ENCODE data around the gene ACOX1. TPM values are rescaled to one million over a fixed set of nuclear protein-coding genes. Genes with fewer than 3 reads are reported as not detected.

The ACOX1 gene
- total RNA-seq, 1 donor from 2014 or later: 22.3 TPM

DNA sequence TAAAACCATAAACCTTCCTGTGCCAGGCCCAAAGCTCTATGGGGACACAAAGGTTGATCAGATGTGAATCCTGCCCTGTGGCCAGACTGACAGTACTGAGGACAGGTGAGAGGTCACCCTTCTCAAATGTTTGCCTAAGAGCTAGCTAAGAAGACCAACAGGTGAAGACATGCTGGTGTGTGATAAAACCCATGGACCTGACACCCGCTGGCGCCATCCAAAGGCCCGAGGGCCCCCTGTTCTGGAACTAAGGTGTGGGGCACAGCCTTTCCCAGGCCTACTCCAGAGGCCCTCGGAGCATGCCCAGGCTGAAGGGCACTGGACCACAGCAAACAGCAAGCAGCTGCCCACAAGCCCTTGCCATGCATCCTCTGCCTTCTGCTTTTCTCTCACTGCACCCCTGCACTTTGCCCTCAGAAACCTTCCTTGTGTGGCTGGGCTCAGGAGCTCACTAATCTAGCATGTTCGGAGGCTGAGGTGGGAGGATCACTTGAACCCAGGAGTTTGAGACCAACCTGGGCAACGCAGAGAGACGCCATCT, 16.5 kb upstream of the ACOX1 start:
- no peak overlapping the region for H3K4me3 Mint-ChIP-seq
- H3K4me1 Mint-ChIP-seq: peaks cover 13% of the 10 kb centered on the region
- no peak overlapping the region for H3K27ac Mint-ChIP-seq (ENCODE audit: unreplicated experiment)
- TF ChIP-seq, protein P1, sequence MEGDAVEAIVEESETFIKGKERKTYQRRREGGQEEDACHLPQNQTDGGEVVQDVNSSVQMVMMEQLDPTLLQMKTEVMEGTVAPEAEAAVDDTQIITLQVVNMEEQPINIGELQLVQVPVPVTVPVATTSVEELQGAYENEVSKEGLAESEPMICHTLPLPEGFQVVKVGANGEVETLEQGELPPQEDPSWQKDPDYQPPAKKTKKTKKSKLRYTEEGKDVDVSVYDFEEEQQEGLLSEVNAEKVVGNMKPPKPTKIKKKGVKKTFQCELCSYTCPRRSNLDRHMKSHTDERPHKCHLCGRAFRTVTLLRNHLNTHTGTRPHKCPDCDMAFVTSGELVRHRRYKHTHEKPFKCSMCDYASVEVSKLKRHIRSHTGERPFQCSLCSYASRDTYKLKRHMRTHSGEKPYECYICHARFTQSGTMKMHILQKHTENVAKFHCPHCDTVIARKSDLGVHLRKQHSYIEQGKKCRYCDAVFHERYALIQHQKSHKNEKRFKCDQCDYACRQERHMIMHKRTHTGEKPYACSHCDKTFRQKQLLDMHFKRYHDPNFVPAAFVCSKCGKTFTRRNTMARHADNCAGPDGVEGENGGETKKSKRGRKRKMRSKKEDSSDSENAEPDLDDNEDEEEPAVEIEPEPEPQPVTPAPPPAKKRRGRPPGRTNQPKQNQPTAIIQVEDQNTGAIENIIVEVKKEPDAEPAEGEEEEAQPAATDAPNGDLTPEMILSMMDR (conservative IDR thresholded peaks at IDR 0.05): no peak
- H3K9me3 Mint-ChIP-seq: no peaks in the 10 kb centered on the region
- H3K36me3 Mint-ChIP-seq (ENCODE audit: low read depth): no peaks in the 10 kb centered on the region
- H3K27me3 Mint-ChIP-seq (ENCODE audit: low read depth): no peaks in the 10 kb centered on the region
- DNase-seq (ENCODE audit: low read depth, low spot score): no peak

DNA sequence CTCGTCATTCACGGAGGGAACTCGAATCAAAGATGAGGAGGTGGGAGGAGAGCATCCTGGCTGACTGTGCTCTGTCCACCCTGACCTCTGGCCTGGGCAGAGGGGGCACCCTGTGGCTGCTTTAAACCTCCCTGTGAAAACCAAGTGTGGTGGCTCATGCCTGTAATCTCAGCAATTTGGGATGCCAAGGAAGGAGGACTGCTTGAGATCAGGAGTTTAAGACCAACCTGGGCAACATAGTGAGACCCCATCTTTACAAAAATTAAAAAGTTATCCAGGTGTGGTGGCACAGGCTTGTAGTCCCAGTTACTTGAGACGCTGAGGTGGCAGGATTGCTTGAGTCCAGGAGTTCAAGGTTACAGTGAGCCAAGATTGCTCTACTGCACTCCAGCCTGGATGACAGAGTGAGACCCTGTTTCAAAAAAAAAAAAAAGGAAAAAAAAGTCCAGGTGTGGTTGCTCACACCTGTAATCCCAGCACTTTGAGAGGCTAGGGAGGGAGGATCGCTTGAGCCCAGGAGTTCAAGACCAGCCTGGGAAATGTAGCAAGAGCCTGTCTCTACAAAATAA, 15.9 kb upstream of the ACOX1 start:
- Mint-ChIP-seq H3K27me3 (ENCODE audit: low read depth) (no peaks in the 10 kb centered on the region), H3K27ac (ENCODE audit: unreplicated experiment) (no peak overlapping the region), H3K4me1 (peaks cover 13% of the 10 kb centered on the region), H3K4me3 (no peak overlapping the region), H3K36me3 (ENCODE audit: low read depth) (no peaks in the 10 kb centered on the region), H3K9me3 (no peaks in the 10 kb centered on the region)
- no peak for DNase-seq (ENCODE audit: low read depth, low spot score)
- TF ChIP-seq, protein P1 (conservative IDR thresholded peaks at IDR 0.05): no peak

DNA sequence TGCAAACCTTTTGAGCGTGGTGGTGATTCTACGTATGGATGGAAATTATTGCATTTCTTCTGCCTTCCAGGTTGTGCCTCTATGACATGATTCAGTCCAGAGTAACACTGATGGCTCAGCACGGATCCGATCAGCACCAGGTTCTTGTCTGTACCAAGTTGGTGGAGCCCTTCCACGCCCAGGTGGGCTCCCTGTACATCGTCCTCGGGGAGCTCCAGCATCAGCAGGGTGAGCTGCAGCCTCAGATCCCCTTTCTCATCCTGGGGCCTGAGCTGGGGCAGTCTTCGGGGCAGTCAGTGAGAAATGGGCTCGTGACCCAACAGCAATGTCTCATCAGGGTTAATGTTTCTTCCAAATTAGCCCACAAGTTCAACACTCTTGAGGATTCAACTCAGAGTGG, 12.4 kb upstream of the ACOX1 start:
- Mint-ChIP-seq H3K27me3 (ENCODE audit: low read depth) (no peaks in the 10 kb centered on the region), H3K4me1 (no peaks in the 10 kb centered on the region), H3K36me3 (ENCODE audit: low read depth) (peaks cover 3% of the 10 kb centered on the region), H3K9me3 (no peaks in the 10 kb centered on the region), H3K4me3 (no peak overlapping the region), H3K27ac (ENCODE audit: unreplicated experiment) (no peak overlapping the region)
- TF ChIP-seq, protein P1 (conservative IDR thresholded peaks at IDR 0.05): no peak
- no peak for DNase-seq (ENCODE audit: low read depth, low spot score)

DNA sequence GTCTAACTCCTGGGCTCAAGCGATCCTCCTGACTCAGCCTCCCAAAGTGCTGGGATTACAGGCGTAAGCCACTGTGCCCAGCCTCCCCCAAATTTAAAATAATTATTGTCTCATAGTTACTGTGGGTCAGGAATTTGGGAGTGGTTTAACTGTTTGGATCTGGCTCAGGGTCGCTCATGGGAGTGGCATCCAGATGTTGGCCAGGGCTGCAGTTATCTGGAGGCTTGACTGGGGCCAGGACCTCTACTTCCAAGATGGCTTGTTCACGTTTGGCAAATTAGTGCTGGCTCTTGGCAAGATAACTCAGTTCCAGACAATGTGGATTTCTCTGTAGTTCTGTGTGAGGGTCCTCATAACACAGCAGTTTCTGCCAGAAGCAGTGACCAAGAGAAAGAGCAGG, 8.1 kb upstream of the ACOX1 start:
- Mint-ChIP-seq H3K27ac (ENCODE audit: unreplicated experiment) (peak overlapping the region; percentile 27), H3K27me3 (ENCODE audit: low read depth) (no peaks in the 10 kb centered on the region), H3K9me3 (no peaks in the 10 kb centered on the region), H3K4me1 (peaks cover 20% of the 10 kb centered on the region), H3K36me3 (ENCODE audit: low read depth) (peaks cover 3% of the 10 kb centered on the region), H3K4me3 (no peak overlapping the region)
- no peak for DNase-seq (ENCODE audit: low read depth, low spot score)
- TF ChIP-seq, protein P1 (conservative IDR thresholded peaks at IDR 0.05): no peak

DNA sequence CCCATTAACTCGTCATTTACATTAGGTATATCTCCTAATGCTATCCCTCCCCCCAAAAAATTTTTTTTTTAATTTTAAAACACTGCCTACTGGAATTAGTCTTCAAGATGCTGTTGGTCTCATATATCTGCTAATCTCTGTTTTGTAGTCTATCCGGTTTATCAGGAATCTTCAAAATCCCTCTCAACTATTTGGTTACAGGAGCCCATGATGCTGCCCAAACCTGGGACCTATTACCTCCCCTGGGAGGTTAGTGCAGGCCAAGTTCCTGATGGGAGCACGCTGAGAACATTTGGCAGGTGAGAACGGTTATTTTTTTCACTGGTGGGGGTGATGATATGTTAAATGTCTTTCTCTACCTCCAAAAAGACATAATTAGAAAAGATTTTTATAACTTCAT, 7.0 kb upstream of the ACOX1 start:
- H3K4me1 Mint-ChIP-seq: peaks cover 22% of the 10 kb centered on the region
- no peak overlapping the region for H3K4me3 Mint-ChIP-seq
- H3K27me3 Mint-ChIP-seq (ENCODE audit: low read depth): no peaks in the 10 kb centered on the region
- no peak for DNase-seq (ENCODE audit: low read depth, low spot score)
- H3K36me3 Mint-ChIP-seq (ENCODE audit: low read depth): peaks cover 3% of the 10 kb centered on the region
- TF ChIP-seq, protein P1 (conservative IDR thresholded peaks at IDR 0.05): no peak
- no peaks in the 10 kb centered on the region for H3K9me3 Mint-ChIP-seq
- H3K27ac Mint-ChIP-seq (ENCODE audit: unreplicated experiment): no peak overlapping the region
